ENCODE measurements around the gene VLDLR.

- TF ChIP-seq CTCF (IDR thresholded peaks at IDR 0.05) = no peak
- no peak for TF ChIP-seq POLR2A (IDR thresholded peaks at IDR 0.05)
These were observed 2.6 kb downstream of the VLDLR start for GRCh38 chr9:2624051-2624682.
